Endothelial cell (in vitro differentiated cells): ENCODE results near the gene HDGFL3. TPM values are rescaled to one million over a fixed set of nuclear protein-coding genes. Genes with fewer than 3 reads are reported as not detected.

Experiments
- DNase-seq: peaks from one replicate; pipeline ENCODE4 v3.0.0; 2021; ENCODE audit warnings: low spot score
- H3K27ac Mint-ChIP-seq: one replicate; pipeline ENCODE4 v1.8.0; 2021; ENCODE audit warnings: mixed read lengths, inconsistent platforms; ENCODE audit not compliant: unreplicated experiment
- H3K27me3 Mint-ChIP-seq: one replicate; pipeline ENCODE4 v1.8.0; 2021; ENCODE audit warnings: mild to moderate bottlenecking, moderate library complexity, mixed read lengths, inconsistent platforms; ENCODE audit not compliant: unreplicated experiment
- H3K36me3 Mint-ChIP-seq: one replicate; pipeline ENCODE4 v1.8.0; 2021; ENCODE audit warnings: mild to moderate bottlenecking, low read depth, mixed read lengths, inconsistent platforms; ENCODE audit not compliant: unreplicated experiment
- H3K4me1 Mint-ChIP-seq: one replicate; pipeline ENCODE4 v1.8.0; 2021; ENCODE audit warnings: mild to moderate bottlenecking, mixed read lengths, inconsistent platforms; ENCODE audit not compliant: unreplicated experiment
- H3K4me3 Mint-ChIP-seq: one replicate; pipeline ENCODE4 v1.8.0; 2021; ENCODE audit warnings: mild to moderate bottlenecking, mixed read lengths, inconsistent platforms; ENCODE audit not compliant: unreplicated experiment
- H3K9me3 Mint-ChIP-seq: one replicate; pipeline ENCODE4 v1.8.0; 2021; ENCODE audit warnings: mixed read lengths, inconsistent platforms; ENCODE audit not compliant: unreplicated experiment
- CTCF ChIP-seq: fragments of 200-600 bp; sonication (generic); IDR thresholded peaks from one replicate; pipeline ENCODE4 v1.5.0; 2021; ENCODE audit warnings: antibody characterized with exemption; ENCODE audit not compliant: unreplicated experiment
- total RNA-seq: library from RNA; stranded (reverse); fragmentation: NEBNext Ultra II Directional; extraction: Animal tissue kit (Norgen Biotek cat#: 25700); gene quantifications from one replicate; pipeline ENCODE4 v1.2.1, GENCODE V29; 2021; ENCODE audit not compliant: unreplicated experiment

Gene HDGFL3
- total RNA-seq, 1 donor from 2014 or later, result 91.2 TPM

DNA sequence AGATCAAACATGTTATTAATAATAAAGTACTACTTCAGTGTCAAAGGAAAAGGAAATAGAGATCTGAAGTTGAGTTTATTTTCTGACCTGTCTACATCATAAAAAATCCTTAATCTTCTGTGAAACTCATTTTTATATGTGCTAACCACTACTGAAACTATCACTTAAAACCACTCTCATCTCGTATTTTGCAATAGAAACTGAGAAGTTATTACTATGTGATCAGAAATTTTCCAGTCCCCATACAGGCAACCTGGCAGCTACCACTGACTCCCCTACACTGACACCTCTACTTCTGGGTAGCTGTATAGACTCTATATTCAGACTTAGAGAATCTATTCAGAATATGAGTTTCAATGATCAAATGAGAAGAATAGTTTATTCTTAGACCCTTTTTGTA, 8.3 kb downstream of the HDGFL3 start:
- TF ChIP-seq CTCF, result no peak
- H3K36me3 Mint-ChIP-seq, result no peaks in the 10 kb centered on the region
- H3K9me3 Mint-ChIP-seq, result no peaks in the 10 kb centered on the region
- H3K27ac Mint-ChIP-seq, result no peak overlapping the region
- no peak overlapping the region for H3K4me3 Mint-ChIP-seq
- no peaks in the 10 kb centered on the region for H3K27me3 Mint-ChIP-seq
- no peak for DNase-seq
- peaks cover 8% of the 10 kb centered on the region for H3K4me1 Mint-ChIP-seq

DNA sequence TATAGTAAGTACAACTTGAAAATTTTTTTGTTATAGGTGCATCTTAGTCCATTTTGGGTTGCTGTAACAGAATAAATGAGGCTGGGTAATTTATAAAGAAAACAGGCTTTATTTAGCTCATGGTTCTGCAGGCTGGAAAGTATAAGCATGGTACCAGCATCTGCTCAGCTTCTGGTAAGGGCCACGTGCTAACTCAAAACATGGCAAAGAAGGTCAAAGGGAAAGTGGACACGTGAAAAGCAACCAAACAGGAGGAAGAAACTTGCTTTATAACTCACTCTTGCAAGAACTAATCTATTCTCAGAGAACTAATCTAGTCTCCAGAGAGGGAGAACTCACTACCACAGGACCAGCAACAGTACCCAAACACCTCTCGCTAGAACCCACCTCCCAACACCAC, 9.1 kb downstream of the HDGFL3 start:
- no peaks in the 10 kb centered on the region for H3K36me3 Mint-ChIP-seq
- no peak overlapping the region for H3K27ac Mint-ChIP-seq
- H3K9me3 Mint-ChIP-seq, result no peaks in the 10 kb centered on the region
- H3K27me3 Mint-ChIP-seq, result no peaks in the 10 kb centered on the region
- DNase-seq, result no peak
- H3K4me1 Mint-ChIP-seq, result peaks cover 9% of the 10 kb centered on the region
- no peak for TF ChIP-seq CTCF
- no peak overlapping the region for H3K4me3 Mint-ChIP-seq

DNA sequence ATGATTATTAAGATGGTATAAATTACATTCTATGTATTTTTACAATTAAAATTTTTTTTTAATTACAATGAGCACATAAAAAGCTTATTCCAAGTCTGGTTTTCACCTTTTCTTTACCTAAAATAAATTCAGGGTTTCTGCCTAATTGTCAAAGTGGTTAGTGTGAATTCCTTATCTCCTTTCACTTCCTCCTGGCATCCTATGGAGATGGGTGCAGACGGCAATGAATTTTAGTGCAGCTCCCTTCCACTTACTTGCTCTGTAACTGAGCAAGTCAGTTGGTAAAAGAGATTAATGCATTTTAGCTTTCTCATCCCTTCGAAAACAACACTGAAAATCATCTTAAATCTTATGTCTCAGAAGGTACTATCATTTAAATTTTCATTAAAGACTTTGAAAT, 13.1 kb downstream of the HDGFL3 start:
- TF ChIP-seq CTCF, result no peak
- H3K4me3 Mint-ChIP-seq, result no peak overlapping the region
- no peaks in the 10 kb centered on the region for H3K9me3 Mint-ChIP-seq
- no peak overlapping the region for H3K27ac Mint-ChIP-seq
- no peaks in the 10 kb centered on the region for H3K27me3 Mint-ChIP-seq
- H3K4me1 Mint-ChIP-seq, result peaks cover 11% of the 10 kb centered on the region
- no peaks in the 10 kb centered on the region for H3K36me3 Mint-ChIP-seq
- no peak for DNase-seq

GRCh38 chr15:83193721-83194120, 13.9 kb downstream of the HDGFL3 start:
- no peak for DNase-seq
- Mint-ChIP-seq H3K4me3 (no peak overlapping the region), H3K27ac (no peak overlapping the region), H3K27me3 (no peaks in the 10 kb centered on the region), H3K4me1 (peaks cover 11% of the 10 kb centered on the region), H3K9me3 (no peaks in the 10 kb centered on the region), H3K36me3 (no peaks in the 10 kb centered on the region)
- no peak for TF ChIP-seq CTCF

GRCh38 chr15:83192742-83193141, 14.9 kb downstream of the HDGFL3 start:
- TF ChIP-seq CTCF, result no peak
- Mint-ChIP-seq H3K27ac (no peak overlapping the region), H3K36me3 (no peaks in the 10 kb centered on the region), H3K27me3 (no peaks in the 10 kb centered on the region), H3K4me3 (no peak overlapping the region), H3K9me3 (no peaks in the 10 kb centered on the region), H3K4me1 (peaks cover 11% of the 10 kb centered on the region)
- DNase-seq, result no peak
